Activated T-cell treated with anti-CD3 and anti-CD28 coated beads for 48 hours (primary cell): ENCODE measurements around the gene MRPS24.
"Not testable (repeated sequence)": the region's sequence is repeated elsewhere in the genome, so short reads cannot be mapped to it uniquely, and the experiment has no call there.

ENCODE experiments used
- DNase-seq: peaks from one replicate; pipeline ENCODE4 v3.0.0-alpha.2; 2020; ENCODE audit warnings: low read depth

MRPS24 gene

DNA sequence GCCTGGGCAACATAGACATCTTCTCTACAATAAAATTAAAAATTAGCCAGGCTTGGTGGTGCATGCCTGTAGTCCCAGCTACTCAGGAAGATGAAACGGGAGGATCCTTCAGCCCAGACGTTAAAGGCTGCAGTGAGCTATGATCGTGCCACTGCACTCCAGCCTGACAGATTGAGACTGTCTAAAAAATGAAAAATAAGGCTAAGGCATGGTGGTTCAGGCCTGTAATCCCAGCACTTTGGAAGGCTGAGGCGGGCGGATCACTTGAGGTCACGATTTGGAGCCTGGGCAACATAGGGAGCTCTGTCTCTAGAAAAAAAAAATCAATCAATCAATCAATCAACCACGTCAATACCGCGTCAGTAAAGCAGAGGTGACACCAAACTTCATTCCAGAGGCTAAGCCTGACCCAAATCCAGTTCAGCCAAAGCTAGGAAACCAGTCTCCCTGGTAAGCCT, 31.1 kb downstream of the MRPS24 start:
- DNase-seq = no peak

DNA sequence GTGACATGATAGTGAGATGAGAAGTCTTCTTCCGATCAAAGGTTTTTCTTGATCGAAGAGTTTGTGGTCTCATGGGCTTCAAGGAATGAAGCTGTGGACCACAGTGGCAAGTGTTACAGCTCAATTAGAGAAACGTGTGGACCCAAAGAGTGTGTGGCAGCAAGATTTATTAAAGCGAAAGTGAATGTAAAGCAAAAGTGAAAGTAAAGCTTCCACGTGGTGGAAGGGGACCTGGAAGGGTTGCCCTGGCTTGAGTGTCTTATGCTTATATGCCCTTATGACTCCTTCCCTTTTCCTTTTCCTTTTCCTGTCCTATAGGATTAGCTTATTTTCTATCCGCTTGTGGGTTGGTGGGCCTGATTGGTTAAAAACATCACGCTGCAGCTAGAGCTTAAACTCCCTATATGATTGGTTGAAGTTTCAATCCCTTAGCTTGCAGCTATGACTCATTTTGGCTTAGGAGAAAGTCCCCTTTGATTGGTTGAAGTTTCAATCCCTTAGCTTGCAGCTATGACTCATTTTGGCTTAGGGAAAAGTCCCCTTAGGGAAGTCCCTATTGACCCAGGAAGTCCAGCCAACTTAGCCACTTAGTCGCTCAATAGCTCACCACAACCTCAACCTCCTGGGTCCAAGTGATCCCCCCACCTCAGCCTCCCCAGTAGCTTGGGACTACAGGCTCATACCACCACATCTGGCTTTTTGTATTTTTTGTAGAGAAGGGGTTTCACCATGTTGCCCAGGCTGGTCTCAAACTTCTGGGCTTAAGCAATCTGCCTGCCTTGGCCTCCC, 34.7 kb downstream of the MRPS24 start:
- DNase-seq = no peak

DNA sequence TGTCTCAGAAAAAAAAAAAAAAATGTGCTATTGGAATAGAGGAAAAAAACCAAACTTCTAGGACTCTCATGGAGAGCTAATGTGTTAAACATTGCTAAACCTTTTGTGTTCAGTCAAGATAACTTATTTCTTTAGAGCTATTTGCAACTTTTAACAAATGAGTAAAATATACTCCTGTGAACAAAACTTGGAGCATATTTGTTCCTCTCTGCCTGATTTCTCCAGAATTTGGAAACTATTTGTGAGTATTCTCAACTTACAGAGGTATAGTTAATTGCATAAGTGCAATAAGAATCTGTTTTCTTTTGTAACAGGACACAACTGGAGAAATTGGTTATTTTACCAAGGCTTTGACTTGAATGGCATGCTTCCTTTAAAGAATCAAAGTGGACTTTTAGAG, 38.4 kb downstream of the MRPS24 start:
- not testable (repeated sequence) for DNase-seq

DNA sequence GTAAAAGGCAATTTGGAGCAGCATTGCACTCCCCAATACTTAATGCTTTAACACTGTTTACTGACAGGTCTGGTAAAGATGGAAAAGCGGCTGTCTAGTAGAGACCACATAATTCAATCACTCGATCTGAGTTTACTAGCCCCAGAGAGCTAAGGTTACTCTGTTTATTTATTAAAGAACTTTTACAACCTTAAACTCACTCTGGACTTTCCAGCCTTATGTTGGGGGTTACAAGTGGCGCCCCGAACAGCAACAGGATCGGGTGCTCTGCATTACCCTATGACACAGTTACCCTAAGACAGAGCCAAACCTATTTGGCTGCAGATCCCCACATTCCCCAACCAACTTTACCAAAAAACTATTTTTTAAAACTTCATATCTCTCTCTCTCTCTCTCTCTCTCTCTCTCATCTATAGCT, 43.9 kb downstream of the MRPS24 start:
- DNase-seq = no peak

DNA sequence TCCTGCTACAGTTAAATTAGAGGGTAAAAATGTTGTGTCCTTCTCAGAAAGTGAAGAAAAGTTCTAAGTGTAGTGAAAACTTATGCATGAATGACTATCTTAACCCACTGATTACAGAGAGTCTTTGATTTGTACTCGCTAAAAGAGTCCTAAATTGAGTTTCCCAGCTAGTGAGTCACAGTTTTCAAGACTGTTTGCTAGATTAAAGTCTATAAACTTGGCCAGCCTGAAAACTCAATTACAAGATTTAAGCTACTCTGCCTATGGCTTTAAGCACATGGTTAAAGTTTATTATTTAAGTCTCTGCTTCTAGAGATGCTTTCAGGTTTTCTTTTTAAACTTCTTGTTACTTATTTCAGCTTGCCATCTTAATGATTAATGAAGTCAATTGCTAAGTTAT, 44.4 kb downstream of the MRPS24 start:
- no peak for DNase-seq

DNA sequence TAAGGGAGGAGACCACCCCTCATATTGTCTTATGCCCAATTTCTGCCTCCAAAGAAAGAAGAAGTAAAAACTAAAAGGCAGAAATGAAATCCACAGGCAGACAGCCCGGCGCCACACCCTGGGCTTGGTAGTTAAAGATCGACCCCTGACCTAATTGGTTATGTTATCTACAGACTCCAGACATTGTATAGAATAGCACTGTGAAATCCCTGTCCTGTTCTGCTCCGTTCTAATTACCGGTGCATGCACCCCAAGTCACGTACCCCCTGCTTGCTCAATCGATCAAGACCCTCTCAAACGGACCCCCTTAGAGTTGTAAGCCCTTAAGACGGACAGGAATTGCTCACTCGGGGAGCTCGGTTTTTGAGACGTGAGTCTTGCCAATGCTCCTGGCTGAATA, 44.8 kb downstream of the MRPS24 start:
- not testable (repeated sequence) for DNase-seq

DNA sequence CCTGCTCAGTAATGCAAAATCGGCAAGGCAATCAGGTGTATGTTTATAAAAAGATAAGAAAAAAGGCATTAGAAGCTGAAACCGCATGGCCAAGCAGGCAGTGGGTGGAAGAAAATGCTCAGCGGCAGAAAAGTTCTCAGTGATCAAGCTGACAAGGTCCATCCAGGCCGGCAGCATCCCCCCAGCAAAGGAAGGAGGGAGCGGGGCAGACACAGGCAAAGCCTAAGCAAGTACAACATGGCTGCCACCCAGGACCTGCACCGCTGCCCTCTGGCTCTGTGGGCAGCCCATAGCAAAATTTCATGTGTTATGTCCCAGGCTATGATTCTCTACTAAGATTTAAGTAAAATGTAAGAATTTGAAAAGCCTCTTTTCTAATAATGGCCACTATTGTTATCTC, 45.4 kb downstream of the MRPS24 start:
- DNase-seq = no peak

DNA sequence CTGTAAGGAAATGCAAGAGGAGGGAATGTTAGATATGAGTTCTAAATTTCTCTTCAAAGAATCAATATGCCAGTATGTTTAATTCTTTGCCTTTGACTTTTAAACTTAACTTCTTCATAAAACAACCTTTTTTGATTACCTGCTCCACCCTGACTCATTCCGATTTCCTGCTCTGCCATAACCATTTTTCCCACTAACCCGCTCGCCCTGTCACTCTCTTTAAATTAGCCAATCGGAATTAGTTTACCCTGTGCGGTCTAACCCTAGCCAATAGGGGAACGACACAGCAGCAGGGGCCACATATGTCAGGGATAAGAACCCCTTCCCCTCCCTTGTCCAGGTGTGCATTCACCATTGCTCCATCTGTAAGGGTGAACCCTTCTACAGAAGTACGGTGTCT, 45.9 kb downstream of the MRPS24 start:
- DNase-seq = not testable (repeated sequence)
